ENCODE results near the gene MYL7.

- no peak for TF ChIP-seq EZH2 (optimal IDR thresholded peaks at IDR 0.05; ENCODE audit: low read depth, low read length)
- no peak for TF ChIP-seq CTCF (IDR thresholded peaks at IDR 0.05; ENCODE audit: low read length)
Measured at GRCh38 chr7:44176486-44176885, 35.4 kb upstream of the MYL7 start.

All from MM.1S (cell line).